Mesodermal cell (in vitro differentiated cells): ENCODE data around the gene SLC16A3.
"Not testable (repeated sequence)": the region's sequence is repeated elsewhere in the genome, so short reads cannot be mapped to it uniquely, and the experiment has no call there.

Source experiments
- H3K27ac ChIP-seq: 2 replicates; pipeline ENCODE4 v1.7.0; 2013; ENCODE audit warnings: mild to moderate bottlenecking, low read depth, low read length, moderate library complexity; ENCODE audit not compliant: severe bottlenecking
- H3K36me3 ChIP-seq: 2 replicates; pipeline ENCODE4 v1.7.1; 2013; ENCODE audit warnings: mild to moderate bottlenecking, low read length, moderate library complexity; ENCODE audit not compliant: control insufficient read depth, insufficient read depth
- H3K4me1 ChIP-seq: one replicate; pipeline ENCODE4 v1.7.1; 2013; ENCODE audit warnings: mild to moderate bottlenecking, low read length; ENCODE audit not compliant: insufficient read depth, control insufficient read depth, poor library complexity, severe bottlenecking
- H3K4me3 ChIP-seq: 2 replicates; pipeline ENCODE4 v1.7.0; 2013; ENCODE audit warnings: low read length, control low read depth, mild to moderate bottlenecking; ENCODE audit not compliant: insufficient read depth, poor library complexity, severe bottlenecking; ENCODE audit errors: extremely low read depth
- H3K9me3 ChIP-seq: 2 replicates; pipeline ENCODE4 v1.7.1; 2013; ENCODE audit warnings: mild to moderate bottlenecking, low read length, moderate library complexity; ENCODE audit not compliant: control insufficient read depth
- WGBS, 2 experiments: methylation state at CpG; one replicate each; pipeline ENCODE4 v1.1.5; 2013; ENCODE audit warnings: missing lambda C conversion rate in 2 of 2; ENCODE audit not compliant: insufficient coverage in 2 of 2; 5-methylcytosine and 5-hydroxymethylcytosine counted together

Gene SLC16A3

DNA sequence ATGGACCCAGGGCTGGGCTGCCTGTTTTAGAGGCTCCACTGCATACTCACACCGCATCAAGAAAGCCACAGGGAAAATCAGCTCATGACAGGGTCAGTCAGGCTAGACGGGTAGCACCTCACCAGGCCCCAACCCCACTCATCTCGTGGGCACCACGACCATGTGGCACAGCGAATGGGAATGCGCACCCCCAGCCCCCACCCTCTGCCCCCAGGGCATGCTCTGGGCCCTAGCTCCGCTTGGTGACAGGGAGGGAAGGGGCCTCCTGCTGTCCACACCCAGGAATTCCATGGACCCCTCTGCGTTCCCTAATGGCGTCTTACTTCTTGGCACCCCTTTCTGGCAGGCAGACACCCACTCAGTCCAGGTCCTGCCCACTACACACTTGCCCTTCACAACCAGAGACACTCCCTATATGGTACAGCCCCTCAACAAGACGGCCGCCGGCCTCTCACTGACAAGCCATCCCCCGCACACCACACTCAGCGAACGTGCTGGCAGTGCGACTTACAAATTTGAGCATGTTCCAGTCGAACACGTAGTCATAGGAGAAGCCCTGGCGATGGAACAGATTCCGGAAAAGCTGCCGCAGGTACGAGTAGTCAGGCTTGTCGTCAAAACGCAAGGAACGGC, 22.1 kb downstream of the SLC16A3 start:
- no peak overlapping the region for H3K27ac ChIP-seq
- H3K4me3 ChIP-seq, result no peak overlapping the region
- peaks cover 16% of the 10 kb centered on the region for H3K4me1 ChIP-seq
- no peaks in the 10 kb centered on the region for H3K9me3 ChIP-seq
- WGBS, 2 experiments, result 96% methylated on average over 23 to 24 of the region's 25 CpGs
- peaks cover 90% of the 10 kb centered on the region for H3K36me3 ChIP-seq

DNA sequence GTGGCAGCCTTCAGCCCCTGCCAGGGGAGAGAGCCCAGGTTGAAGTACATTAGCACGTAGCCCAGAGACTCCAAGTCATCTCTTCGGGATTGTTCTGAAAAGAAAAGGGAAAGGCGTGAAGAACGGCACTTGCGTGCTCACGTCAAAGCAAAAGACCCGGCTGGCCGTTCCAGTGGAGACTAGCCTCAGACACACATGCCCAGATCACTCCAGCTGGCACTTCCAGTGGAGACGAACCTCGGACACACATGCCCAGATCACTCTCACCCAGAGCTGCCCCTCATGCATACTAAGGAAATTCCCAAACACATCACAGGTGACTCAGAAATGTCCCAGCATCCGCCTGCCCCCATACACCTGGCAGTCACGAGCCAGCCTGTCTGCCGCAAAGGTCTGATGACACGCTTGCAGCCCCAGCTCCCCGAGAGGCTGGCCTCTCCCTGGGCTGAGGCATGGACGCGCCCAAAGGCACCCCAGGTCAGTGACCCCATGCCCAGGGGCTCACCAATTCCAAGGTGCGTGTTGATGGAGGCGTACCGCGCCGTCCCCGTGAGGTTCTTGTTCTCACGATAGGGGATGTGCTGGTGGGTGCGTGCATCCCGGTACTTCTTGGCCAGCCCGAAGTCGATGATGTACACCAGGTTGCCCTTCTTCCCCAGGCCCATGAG, 23.8 kb downstream of the SLC16A3 start:
- Histone ChIP-seq H3K27ac (no peak overlapping the region), H3K4me3 (no peak overlapping the region), H3K36me3 (peaks cover 90% of the 10 kb centered on the region), H3K4me1 (peaks cover 5% of the 10 kb centered on the region), H3K9me3 (no peaks in the 10 kb centered on the region)
- 96 to 99% methylated on average over 22 to 28 of the region's 28 CpGs for WGBS, 2 experiments

- peaks cover under 1% of the 10 kb centered on the region for H3K4me1 ChIP-seq
- peaks cover 90% of the 10 kb centered on the region for H3K36me3 ChIP-seq
- no peaks in the 10 kb centered on the region for H3K9me3 ChIP-seq
- 96 to 98% methylated on average over 7 to 11 of the region's 12 CpGs for WGBS, 2 experiments
- no peak overlapping the region for H3K4me3 ChIP-seq
- H3K27ac ChIP-seq, result no peak overlapping the region
These were observed 24.3 kb downstream of the SLC16A3 start for GRCh38 chr17:82253179-82253544.

DNA sequence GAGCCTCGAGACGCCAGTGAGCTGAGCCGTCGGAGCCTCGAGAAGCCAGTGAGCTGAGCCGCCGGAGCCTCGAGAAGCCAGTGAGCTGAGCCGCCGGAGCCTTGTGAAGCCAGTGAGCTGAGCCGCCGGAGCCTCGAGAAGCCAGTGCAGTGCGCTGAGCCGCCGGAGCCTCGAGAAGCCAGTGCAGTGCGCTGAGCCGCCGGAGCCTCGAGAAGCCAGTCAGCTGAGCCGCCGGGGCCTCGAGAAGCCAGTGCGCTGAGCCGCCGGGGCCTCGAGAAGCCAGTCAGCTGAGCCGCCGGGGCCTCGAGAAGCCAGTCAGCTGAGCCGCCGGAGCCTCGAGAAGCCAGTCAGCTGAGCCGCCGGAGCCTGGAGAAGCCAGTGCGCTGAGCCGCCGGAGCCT, 25.3 kb downstream of the SLC16A3 start:
- H3K36me3 ChIP-seq, result peaks cover 90% of the 10 kb centered on the region
- not testable (repeated sequence) for H3K9me3 ChIP-seq
- 96 to 97% methylated on average over 36 to 37 of the region's 39 CpGs for WGBS, 2 experiments

GRCh38 chr17:82254746-82255145, 25.9 kb downstream of the SLC16A3 start:
- not testable (repeated sequence) for H3K9me3 ChIP-seq, H3K4me1 ChIP-seq, H3K4me3 ChIP-seq, H3K27ac ChIP-seq
- H3K36me3 ChIP-seq, result peaks cover 91% of the 10 kb centered on the region
- 96 to 97% methylated on average over 29 to 33 of the region's 33 CpGs for WGBS, 2 experiments

More for the DNA sequence above, 25.3 kb downstream of the SLC16A3 start:
- not testable (repeated sequence) for H3K4me1 ChIP-seq, H3K4me3 ChIP-seq, H3K27ac ChIP-seq

- H3K36me3 ChIP-seq, result peaks cover 91% of the 10 kb centered on the region
- H3K27ac ChIP-seq, result no peak overlapping the region
- no peaks in the 10 kb centered on the region for H3K4me1 ChIP-seq
- WGBS, 2 experiments, result 97 to 99% methylated on average over 14 to 15 of the region's 15 CpGs
- no peaks in the 10 kb centered on the region for H3K9me3 ChIP-seq
- no peak overlapping the region for H3K4me3 ChIP-seq
These were observed 26.6 kb downstream of the SLC16A3 start for GRCh38 chr17:82255402-82255972.

GRCh38 chr17:82256242-82256885, 27.5 kb downstream of the SLC16A3 start:
- Histone ChIP-seq H3K4me3 (no peak overlapping the region), H3K27ac (no peak overlapping the region), H3K36me3 (peaks cover 91% of the 10 kb centered on the region), H3K9me3 (no peaks in the 10 kb centered on the region), H3K4me1 (no peaks in the 10 kb centered on the region)
- 97 to 100% methylated on average over 10 to 13 of the region's 14 CpGs for WGBS, 2 experiments

DNA sequence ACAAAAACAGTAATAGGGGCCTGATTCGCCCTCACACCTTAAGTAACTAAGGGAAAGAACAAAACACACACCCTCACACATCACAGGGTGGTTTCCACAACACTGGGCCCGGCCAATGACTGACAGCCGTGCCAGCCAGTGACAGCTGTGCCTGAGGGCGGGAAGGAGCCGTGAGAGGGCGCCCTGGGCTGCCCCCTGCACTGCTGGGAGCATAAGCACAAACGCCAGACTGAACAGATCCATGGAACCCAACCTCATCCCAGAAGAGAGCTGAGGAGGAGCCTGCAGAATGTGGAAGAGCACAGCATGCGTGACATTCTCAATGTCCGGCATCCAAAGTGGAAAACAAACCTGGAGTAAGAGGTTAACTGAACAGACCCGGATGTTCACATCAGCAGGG, 28.6 kb downstream of the SLC16A3 start:
- Histone ChIP-seq H3K4me1 (no peaks in the 10 kb centered on the region), H3K27ac (no peak overlapping the region), H3K9me3 (no peaks in the 10 kb centered on the region), H3K4me3 (no peak overlapping the region), H3K36me3 (peaks cover 91% of the 10 kb centered on the region)
- WGBS, 2 experiments, result 91 to 93% methylated on average over 7 to 9 of the region's 10 CpGs

DNA sequence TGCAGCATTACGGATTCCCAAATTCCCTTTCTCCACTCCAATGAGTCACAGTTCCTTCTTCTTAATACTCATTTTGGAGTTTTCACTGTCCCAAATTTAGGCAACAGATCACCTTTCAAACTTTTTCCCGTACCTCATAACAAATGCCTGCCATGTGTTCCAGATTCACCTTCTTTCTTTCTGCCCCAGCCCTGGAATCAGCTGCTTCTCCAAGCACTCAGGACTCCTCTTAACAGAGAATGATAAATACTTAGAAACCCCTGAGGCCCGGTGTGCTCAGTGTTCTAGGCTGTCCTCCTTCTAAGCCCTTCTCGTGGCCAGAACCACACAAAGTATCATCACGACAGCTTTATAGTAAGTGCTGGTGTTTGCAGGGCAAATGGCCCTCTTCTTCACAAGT, 29.7 kb downstream of the SLC16A3 start:
- Histone ChIP-seq H3K9me3 (no peaks in the 10 kb centered on the region), H3K4me1 (no peaks in the 10 kb centered on the region), H3K36me3 (peaks cover 91% of the 10 kb centered on the region), H3K27ac (no peak overlapping the region), H3K4me3 (no peak overlapping the region)
- 96 to 98% methylated on average over 3 to 4 of the region's 5 CpGs for WGBS, 2 experiments

- H3K4me3 ChIP-seq, H3K4me1 ChIP-seq, H3K9me3 ChIP-seq, H3K27ac ChIP-seq: not testable (repeated sequence)
- WGBS, 2 experiments, result 97 to 100% methylated on average over 8 of the region's 8 CpGs
- H3K36me3 ChIP-seq, result peaks cover 100% of the 10 kb centered on the region
These were observed 31.4 kb downstream of the SLC16A3 start for GRCh38 chr17:82259972-82260961.
